Measurements from ENCODE around the gene CERK.

Gene CERK

GRCh38 chr22:46764779-46765485, 26.9 kb upstream of the CERK start:
- no peak for DNase-seq

- no peak for DNase-seq
Measured at GRCh38 chr22:46764140-46764680, 26.2 kb upstream of the CERK start.

- DNase-seq = peak; percentile 36
Measured at GRCh38 chr22:46763051-46763705, 25.1 kb upstream of the CERK start.

- DNase-seq = peak; percentile 84
Measured at GRCh38 chr22:46762238-46763050, 24.4 kb upstream of the CERK start, which contains the start of gene TBC1D22A. TBC1D22A (plus strand) TSS chr22:46762650; CDS start chr22:46762787, 137 bp downstream.

- DNase-seq = no peak
Measured at GRCh38 chr22:46761539-46762237, 23.6 kb upstream of the CERK start.

- no peak for DNase-seq
Measured at GRCh38 chr22:46761017-46761416, 23.0 kb upstream of the CERK start.

- no peak for DNase-seq
Measured at GRCh38 chr22:46758867-46759290, 20.8 kb upstream of the CERK start.

- no peak for DNase-seq
Measured at GRCh38 chr22:46758121-46758520, 20.1 kb upstream of the CERK start.

GRCh38 chr22:46757104-46757503, 19.1 kb upstream of the CERK start:
- DNase-seq = no peak

- no peak for DNase-seq
Measured at GRCh38 chr22:46756097-46756496, 18.0 kb upstream of the CERK start.

GRCh38 chr22:46755525-46755924, 17.5 kb upstream of the CERK start:
- DNase-seq = no peak

- DNase-seq = no peak
Measured at GRCh38 chr22:46754826-46755225, 16.8 kb upstream of the CERK start.

GRCh38 chr22:46754110-46754799, 16.2 kb upstream of the CERK start:
- no peak for DNase-seq

GRCh38 chr22:46753761-46754109, 15.7 kb upstream of the CERK start:
- DNase-seq = no peak

- no peak for DNase-seq
Measured at GRCh38 chr22:46753360-46753759, 15.3 kb upstream of the CERK start.

GRCh38 chr22:46752988-46753310, 14.9 kb upstream of the CERK start:
- DNase-seq = no peak

- DNase-seq = no peak
Measured at GRCh38 chr22:46752286-46752987, 14.4 kb upstream of the CERK start.

GRCh38 chr22:46750863-46751443, 12.9 kb upstream of the CERK start:
- no peak for DNase-seq

- no peak for DNase-seq
Measured at GRCh38 chr22:46750530-46750800, 12.4 kb upstream of the CERK start.

GRCh38 chr22:46749682-46750529, 11.9 kb upstream of the CERK start:
- DNase-seq = no peak

Measured in activated gamma-delta T cell (primary cell).